D721Med (cell line): ENCODE measurements around the gene ERN1.

Experiments
- DNase-seq: peaks from one replicate; pipeline ENCODE4 v3.0.0; 2011; ENCODE audit warnings: low spot score; ENCODE audit not compliant: insufficient read length
- FAIRE-seq: peaks from 2 replicates; lab custom pipeline; 2011; peaks lifted over from hg19 to GRCh38; lab: Jason Lieb, UNC
- TF ChIP-seq, protein P1 (sequence below): IDR thresholded peaks from 2 replicates; pipeline ENCODE4 v1.5.1; 2012; ENCODE audit warnings: mild to moderate bottlenecking, control low read depth; ENCODE audit not compliant: insufficient read depth; ENCODE audit errors: missing control alignments

Gene ERN1

DNA sequence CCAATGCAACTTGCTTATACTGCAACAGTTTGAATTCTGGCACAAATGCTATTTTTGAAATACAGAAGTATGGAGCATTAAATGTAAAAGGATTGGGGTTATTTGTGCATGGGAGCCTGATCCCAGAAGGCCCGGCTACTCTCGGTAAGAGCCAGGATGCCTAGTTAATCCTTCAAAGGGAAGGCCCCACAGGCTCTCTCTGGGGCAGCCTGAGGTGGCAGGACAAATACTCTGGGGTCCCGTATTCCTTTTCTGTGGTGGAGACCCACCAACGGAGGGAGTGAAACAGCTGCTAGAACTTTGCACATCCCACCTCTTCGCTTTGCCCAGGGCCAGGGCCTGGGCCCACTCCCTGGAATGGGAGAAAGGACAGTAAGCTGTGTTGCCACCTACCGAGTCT is 30.4 kb downstream of the ERN1 start:
- DNase-seq (no peak), FAIRE-seq (no peak)
- TF ChIP-seq, protein P1, sequence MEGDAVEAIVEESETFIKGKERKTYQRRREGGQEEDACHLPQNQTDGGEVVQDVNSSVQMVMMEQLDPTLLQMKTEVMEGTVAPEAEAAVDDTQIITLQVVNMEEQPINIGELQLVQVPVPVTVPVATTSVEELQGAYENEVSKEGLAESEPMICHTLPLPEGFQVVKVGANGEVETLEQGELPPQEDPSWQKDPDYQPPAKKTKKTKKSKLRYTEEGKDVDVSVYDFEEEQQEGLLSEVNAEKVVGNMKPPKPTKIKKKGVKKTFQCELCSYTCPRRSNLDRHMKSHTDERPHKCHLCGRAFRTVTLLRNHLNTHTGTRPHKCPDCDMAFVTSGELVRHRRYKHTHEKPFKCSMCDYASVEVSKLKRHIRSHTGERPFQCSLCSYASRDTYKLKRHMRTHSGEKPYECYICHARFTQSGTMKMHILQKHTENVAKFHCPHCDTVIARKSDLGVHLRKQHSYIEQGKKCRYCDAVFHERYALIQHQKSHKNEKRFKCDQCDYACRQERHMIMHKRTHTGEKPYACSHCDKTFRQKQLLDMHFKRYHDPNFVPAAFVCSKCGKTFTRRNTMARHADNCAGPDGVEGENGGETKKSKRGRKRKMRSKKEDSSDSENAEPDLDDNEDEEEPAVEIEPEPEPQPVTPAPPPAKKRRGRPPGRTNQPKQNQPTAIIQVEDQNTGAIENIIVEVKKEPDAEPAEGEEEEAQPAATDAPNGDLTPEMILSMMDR = no peak

DNA sequence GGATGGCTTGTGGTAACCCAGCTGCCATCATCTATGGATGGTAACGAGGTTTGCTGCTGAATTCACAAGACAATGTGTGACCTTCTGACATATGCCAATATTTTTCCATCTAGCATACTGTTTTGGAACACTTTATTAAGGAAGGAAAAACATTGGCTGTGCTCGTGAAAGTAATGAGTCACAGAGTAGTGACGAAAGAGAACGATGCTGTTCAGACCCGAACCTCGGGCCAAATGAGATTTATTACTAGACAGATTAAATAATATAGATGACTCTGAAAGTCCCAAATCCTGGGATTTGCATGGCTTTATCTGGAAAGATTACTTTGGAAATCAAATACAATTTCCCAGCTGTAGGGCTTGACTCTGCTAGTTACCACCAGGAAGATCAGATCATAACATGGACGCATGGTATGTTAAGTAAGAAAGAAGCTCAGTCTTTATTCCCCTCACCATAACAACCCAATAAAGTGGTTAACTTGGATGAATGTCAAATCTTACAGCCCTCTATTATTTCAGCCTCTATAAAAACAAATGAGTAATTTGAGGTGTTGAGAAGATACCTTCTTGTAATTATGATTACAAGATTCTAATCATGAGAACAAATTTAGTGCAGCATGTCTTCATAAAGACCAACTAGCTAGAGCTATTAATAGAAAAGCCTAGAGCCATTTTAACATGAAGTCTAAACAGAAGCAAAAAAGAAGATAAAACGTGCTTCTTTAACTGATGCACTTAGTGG is 32.6 kb downstream of the ERN1 start:
- FAIRE-seq = peak; percentile 38
- TF ChIP-seq, protein P1 = no peak

DNA sequence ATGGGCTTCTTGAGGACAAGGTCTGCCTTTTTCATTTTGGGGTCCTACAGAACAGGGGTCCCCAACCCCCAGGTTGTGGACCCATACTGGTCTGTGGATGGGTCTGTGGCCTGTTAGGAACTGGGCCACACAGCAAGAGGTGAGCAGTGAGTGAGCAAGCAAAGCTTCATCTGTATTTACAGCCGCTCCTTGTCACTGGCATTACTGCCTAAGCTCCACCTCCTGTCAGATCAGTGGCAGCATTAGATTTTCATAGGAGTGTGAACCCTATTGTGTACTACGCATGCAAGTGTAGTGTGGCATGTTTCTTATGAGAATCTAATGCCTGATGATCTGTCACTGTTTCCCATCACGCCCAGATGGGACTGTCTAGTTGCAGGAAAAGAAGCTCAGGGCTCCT is 33.9 kb downstream of the ERN1 start:
- TF ChIP-seq, protein P1 = no peak
- DNase-seq (no peak), FAIRE-seq (no peak)

More for the DNA sequence above, 32.6 kb downstream of the ERN1 start:
- DNase-seq = no peak

DNA sequence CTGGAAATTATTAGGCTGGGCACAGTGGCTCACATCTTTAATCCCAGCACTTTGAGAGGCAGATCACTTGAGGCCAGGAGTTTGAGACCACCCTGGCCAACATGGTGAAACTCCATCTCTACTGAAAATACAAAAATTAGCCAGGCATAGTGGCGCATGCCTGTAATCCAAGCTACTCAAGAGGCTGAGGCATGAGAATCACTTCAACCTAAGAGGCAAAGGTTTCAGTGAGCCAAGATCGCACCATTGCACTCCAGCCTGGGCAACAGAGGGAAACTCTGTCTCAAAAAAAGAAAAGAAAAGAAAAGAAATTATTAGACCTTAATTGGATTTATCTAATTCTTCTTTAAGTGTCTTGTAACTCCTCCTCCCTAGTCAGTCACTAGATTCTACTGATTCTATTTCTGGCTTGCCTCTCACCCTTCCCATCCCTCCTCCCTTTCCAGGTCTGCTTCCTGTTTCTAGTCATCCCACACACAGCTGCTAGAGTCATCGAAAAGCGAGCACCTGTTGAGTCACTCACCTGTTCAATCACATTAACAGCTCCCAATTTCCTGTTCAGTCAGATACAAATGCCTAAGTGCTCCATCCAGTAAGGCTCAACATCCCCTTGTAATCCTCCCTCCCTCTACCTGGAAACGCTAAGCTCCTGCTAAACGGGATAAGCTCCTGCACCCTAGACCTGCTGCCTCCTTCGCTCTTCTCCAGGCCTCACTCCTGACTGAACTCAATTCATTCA is 34.6 kb downstream of the ERN1 start:
- FAIRE-seq (peak; percentile 79), DNase-seq (no peak)
- TF ChIP-seq, protein P1 = no peak

DNA sequence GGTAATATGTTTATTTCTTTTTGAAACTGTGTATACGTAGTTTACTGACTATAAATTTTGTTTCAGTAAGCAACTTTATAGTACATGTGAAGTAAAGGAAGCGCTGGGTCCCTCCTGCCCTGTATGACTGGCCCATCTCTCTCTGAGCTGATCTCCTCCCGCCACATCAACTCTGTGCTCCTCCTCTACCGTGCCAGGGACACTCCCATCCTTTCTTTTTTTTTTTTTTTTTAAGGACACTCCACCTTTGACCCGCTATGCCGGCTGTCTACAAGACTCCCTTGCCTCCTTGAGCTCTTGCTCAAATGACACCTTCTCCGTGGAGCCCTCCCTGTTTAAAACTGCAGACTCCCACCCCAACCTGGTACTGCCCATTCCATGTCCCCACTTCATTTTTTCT is 35.5 kb downstream of the ERN1 start:
- no peak for FAIRE-seq
- no peak for DNase-seq
- TF ChIP-seq, protein P1 = no peak

DNA sequence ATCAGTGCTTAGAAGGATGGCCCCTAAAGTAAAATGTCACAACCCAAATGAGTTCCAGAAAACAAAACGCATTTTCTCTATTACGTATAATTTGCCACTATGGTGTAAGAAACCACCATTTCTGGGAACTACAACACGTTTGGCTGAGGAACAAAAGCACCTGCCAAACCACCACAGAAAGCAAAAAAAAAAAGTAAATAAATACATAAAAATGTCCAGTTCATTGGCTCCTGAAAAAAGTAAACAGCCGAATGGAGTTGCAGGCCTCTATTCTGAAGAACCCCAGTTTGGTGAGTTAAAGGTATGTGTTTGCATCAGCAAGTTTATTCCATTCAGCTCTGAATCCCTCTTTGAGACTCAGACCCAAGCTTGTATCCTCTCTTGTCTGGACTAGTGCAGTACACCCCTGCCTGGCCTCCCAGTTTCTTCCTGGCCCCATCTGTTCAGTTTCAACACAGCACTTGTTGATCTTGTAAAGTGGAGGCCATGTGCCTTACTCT is 36.9 kb downstream of the ERN1 start:
- DNase-seq (no peak), FAIRE-seq (no peak)
- TF ChIP-seq, protein P1 = no peak

DNA sequence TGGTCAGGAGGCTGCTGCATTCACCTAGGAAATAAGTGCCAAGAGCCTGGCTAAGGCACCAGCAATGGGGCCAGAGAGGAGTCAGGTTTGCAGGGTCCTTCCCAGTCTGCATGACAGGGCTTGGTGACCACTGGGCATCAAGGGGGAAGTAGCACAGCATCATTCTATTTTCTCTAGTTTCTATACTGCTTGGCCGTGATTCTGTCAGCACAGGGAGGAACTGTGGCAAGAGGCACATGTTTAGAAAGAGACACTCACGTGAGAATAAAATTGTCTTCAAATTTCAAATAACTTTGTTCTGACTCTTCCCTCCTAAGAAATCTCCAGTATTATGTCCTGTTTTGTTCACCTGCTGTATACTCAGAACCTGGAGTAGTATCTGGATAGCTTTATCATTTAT is 37.8 kb downstream of the ERN1 start:
- TF ChIP-seq, protein P1 = no peak
- DNase-seq (no peak), FAIRE-seq (no peak)
